GM19025 (cell line): ENCODE results near the gene GDAP2.
A peak's percentile ranks its signal among the peaks of the same experiment; 100 is the strongest.
"Not testable (repeated sequence)": the region's sequence is repeated elsewhere in the genome, so short reads cannot be mapped to it uniquely, and the experiment has no call there.

Source experiments
- ATAC-seq: cut with Tn5 transposase; IDR thresholded peaks from one replicate; pipeline ENCODE4 v1.9.1; 2021; ENCODE audit warnings: mild to moderate bottlenecking, low read depth, moderate library complexity; ENCODE audit not compliant: unreplicated experiment

Gene GDAP2

GRCh38 chr1:117929343-117930172, at the start of gene GDAP2, which contains the start of gene WDR3:
Gene GDAP2, minus strand, starts transcription at chr1:117929621. Its CDS starts 9,264 bp downstream, at chr1:117920357.
Gene WDR3, plus strand, starts transcription at chr1:117929739. Its CDS starts 3,581 bp downstream, at chr1:117933320.
- ATAC-seq = peak; percentile 92

GRCh38 chr1:117976381-117976780, 47.0 kb upstream of the GDAP2 start:
- no peak for ATAC-seq

GRCh38 chr1:117971777-117972176, 42.4 kb upstream of the GDAP2 start:
- ATAC-seq = no peak

- no peak for ATAC-seq
Measured at GRCh38 chr1:117970252-117970651, 40.8 kb upstream of the GDAP2 start.

GRCh38 chr1:117967881-117968280, 38.5 kb upstream of the GDAP2 start:
- no peak for ATAC-seq

- ATAC-seq = no peak
Measured at GRCh38 chr1:117967477-117967876, 38.1 kb upstream of the GDAP2 start.

- no peak for ATAC-seq
Measured at GRCh38 chr1:117964290-117965038, 35.0 kb upstream of the GDAP2 start.

- ATAC-seq = no peak
Measured at GRCh38 chr1:117959364-117959763, 29.9 kb upstream of the GDAP2 start.

GRCh38 chr1:117952386-117952785, 23.0 kb upstream of the GDAP2 start:
- ATAC-seq = no peak

GRCh38 chr1:117942293-117942692, 12.9 kb upstream of the GDAP2 start:
- ATAC-seq = no peak

GRCh38 chr1:117933769-117934168, 4.3 kb upstream of the GDAP2 start:
- ATAC-seq = no peak

- ATAC-seq = no peak
Measured at GRCh38 chr1:117932576-117932975, 3.2 kb upstream of the GDAP2 start.

GRCh38 chr1:117930484-117930883, 1.1 kb upstream of the GDAP2 start:
- ATAC-seq = no peak

GRCh38 chr1:117930173-117930447, 689 bp upstream of the GDAP2 start:
- no peak for ATAC-seq

- peak; percentile 29 for ATAC-seq
Measured at GRCh38 chr1:117928881-117929342, 509 bp downstream of the GDAP2 start.

- ATAC-seq = no peak
Measured at GRCh38 chr1:117925981-117926380, 3.4 kb downstream of the GDAP2 start.

GRCh38 chr1:117922717-117923116, 6.7 kb downstream of the GDAP2 start:
- not testable (repeated sequence) for ATAC-seq

- no peak for ATAC-seq
Measured at GRCh38 chr1:117921991-117922390, 7.4 kb downstream of the GDAP2 start.

- ATAC-seq = no peak
Measured at GRCh38 chr1:117919376-117919775, 10.0 kb downstream of the GDAP2 start.

GRCh38 chr1:117911051-117911450, 18.4 kb downstream of the GDAP2 start:
- ATAC-seq = no peak

- ATAC-seq = no peak
Measured at GRCh38 chr1:117905019-117905418, 24.4 kb downstream of the GDAP2 start.

GRCh38 chr1:117904485-117904884, 24.9 kb downstream of the GDAP2 start:
- no peak for ATAC-seq
